Adrenal gland (tissue), 12 donors: ENCODE results near the gene IL16. TPM values are rescaled to one million over a fixed set of nuclear protein-coding genes. Genes with fewer than 3 reads are reported as not detected.

Source experiments
- DNase-seq, 7 donors: peaks; one replicate each; pipeline ENCODE4 v3.0.0-alpha.2; 2019 to 2020
- H3K27ac ChIP-seq, 5 donors: fragments of 200-600 bp; sonication (generic) in 4 of 5; 1 replicate in 3 of 5; 2 replicates in 2 of 5; pipeline versions ENCODE4 v1.5.1 to v1.8.0; 2016 to 2020; ENCODE audit warnings: mild to moderate bottlenecking in 1 of 5
- H3K27me3 ChIP-seq: fragments of 200-600 bp; 2 replicates; pipeline ENCODE4 v1.8.0; 2021
- H3K36me3 ChIP-seq, 2 donors: fragments of 200-600 bp; replicated peaks in 1 of 2; 1 replicate in 1 of 2; 2 replicates in 1 of 2; pipeline versions ENCODE4 v1.5.1 to v1.8.0; 2018 to 2022
- H3K4me1 ChIP-seq, 2 donors: fragments of 200-600 bp; replicated peaks in 1 of 2; 1 replicate in 1 of 2; 2 replicates in 1 of 2; pipeline versions ENCODE4 v1.5.1 to v1.8.0; 2018 to 2021
- H3K4me3 ChIP-seq, 4 donors: fragments of 200-600 bp; sonication (generic) in 3 of 4; one replicate each; pipeline ENCODE4 v1.5.1; 2016 to 2018
- H3K9me3 ChIP-seq, 3 donors: fragments of 200-600 bp; sonication (generic) in 1 of 3; replicated peaks in 1 of 3; 1 replicate in 2 of 3; 2 replicates in 1 of 3; pipeline versions ENCODE4 v1.5.1 to v1.8.0; 2016 to 2021
- POLR2A ChIP-seq, 2 donors: fragments of 450-650 bp; IDR thresholded peaks; one replicate each; pipeline ENCODE4 v1.6.1; 2017; ENCODE audit warnings: antibody characterized with exemption in 2 of 2, mild to moderate bottlenecking in 2 of 2, moderate library complexity in 1 of 2
- WGBS, 4 donors: extraction: QIAGEN DNeasy Blood & Tissue Kit in 2 of 4; methylation state at CpG; one replicate each; pipeline versions ENCODE4 v1.1.5 to v1.1.7; 2013 to 2017; 5-methylcytosine and 5-hydroxymethylcytosine counted together
- intact Hi-C, 2 donors: fragments of 100-400 bp; cut with DNase I; formaldehyde crosslinking; loops; one replicate each; pipeline versions ENCODE4 v1.14.1 to v1.15.0; 2022 to 2023
- polyA plus RNA-seq, 3 donors: library from polyadenylated mRNA; stranded (reverse); fragments of 200-250 nt in 2 of 3; fragments of 350-450 nt in 1 of 3; fragmentation: Illumina TruSeq in 1 of 3; extraction: RNeasy Lipid Tissue Mini Kit (QIAGEN cat#74804) in 1 of 3; gene quantifications; one replicate each; pipeline ENCODE4 v1.2.3, GENCODE V29; 2013 to 2014
- total RNA-seq, 9 donors: library from RNA; depleted of rRNA in 4 of 9; stranded (reverse); fragments of >200 nt in 4 of 9; fragments of 120-200 nt in 1 of 9; fragmentation: NEBNext Ultra II Directional in 1 of 9; extraction: Animal tissue kit (Norgen Biotek cat#: 25700) in 1 of 9; gene quantifications; one replicate each; pipeline versions ENCODE4 v1.1.0 to v1.2.4, GENCODE V29; 2013 to 2023
- TF ChIP-seq, protein P1 (sequence below), 6 experiments: fragments of 450-650 bp in 4 of 6; fragments of 200-600 bp in 2 of 6; sonication (generic) in 1 of 6; IDR thresholded peaks; 1 replicate in 5 of 6; 2 replicates in 1 of 6; pipeline versions ENCODE4 v1.5.1 to v1.8.0; 2016 to 2021; ENCODE audit warnings: antibody characterized with exemption in 6 of 6, mild to moderate bottlenecking in 2 of 6, moderate library complexity in 1 of 6
- donor health status: healthy with polysubstance abuse.
- donor health status: Bipolar disorder and iron deficiency.
- donor health status: DM: yes; HTN: yes; CAD: no.
- donor health status: DM: no; HTN: no; CAD: no.
- donor health status: DM: no; HTN: no; CAD: no.
- donor health status: DM: yes; HTN: yes; CAD: no.

IL16 gene
- total and polyA plus RNA-seq, 12 donors = 2.2 to 16.0 (median 6.3) TPM

- no peaks in the 10 kb centered on the region for H3K36me3 ChIP-seq
- no peak overlapping the region for H3K27ac ChIP-seq
- H3K27me3 ChIP-seq = no peaks in the 10 kb centered on the region
- intact Hi-C loops = loop anchor here in 1 of 2 donors (10.0 kb wide), 1 partner anchor 321 kb away; no protein-coding TSS in a partner anchor
- whole genome bisulfite sequencing, 4 donors = 82 to 93% (median 88%) methylated on average over 3 of the region's 3 CpGs
- H3K9me3 ChIP-seq = no peaks in the 10 kb centered on the region
- H3K4me3 ChIP-seq = no peak overlapping the region
- DNase-seq = no peak
- TF ChIP-seq, protein P1, sequence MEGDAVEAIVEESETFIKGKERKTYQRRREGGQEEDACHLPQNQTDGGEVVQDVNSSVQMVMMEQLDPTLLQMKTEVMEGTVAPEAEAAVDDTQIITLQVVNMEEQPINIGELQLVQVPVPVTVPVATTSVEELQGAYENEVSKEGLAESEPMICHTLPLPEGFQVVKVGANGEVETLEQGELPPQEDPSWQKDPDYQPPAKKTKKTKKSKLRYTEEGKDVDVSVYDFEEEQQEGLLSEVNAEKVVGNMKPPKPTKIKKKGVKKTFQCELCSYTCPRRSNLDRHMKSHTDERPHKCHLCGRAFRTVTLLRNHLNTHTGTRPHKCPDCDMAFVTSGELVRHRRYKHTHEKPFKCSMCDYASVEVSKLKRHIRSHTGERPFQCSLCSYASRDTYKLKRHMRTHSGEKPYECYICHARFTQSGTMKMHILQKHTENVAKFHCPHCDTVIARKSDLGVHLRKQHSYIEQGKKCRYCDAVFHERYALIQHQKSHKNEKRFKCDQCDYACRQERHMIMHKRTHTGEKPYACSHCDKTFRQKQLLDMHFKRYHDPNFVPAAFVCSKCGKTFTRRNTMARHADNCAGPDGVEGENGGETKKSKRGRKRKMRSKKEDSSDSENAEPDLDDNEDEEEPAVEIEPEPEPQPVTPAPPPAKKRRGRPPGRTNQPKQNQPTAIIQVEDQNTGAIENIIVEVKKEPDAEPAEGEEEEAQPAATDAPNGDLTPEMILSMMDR (IDR thresholded peaks at IDR 0.05) = no peak
- no peak for TF ChIP-seq POLR2A (IDR thresholded peaks at IDR 0.05)
- H3K4me1 ChIP-seq = peaks cover 8 to 14% of the 10 kb centered on the region in 2 donors
These were observed 119.6 kb downstream of the IL16 start for GRCh38 chr15:81316267-81316666.

DNA sequence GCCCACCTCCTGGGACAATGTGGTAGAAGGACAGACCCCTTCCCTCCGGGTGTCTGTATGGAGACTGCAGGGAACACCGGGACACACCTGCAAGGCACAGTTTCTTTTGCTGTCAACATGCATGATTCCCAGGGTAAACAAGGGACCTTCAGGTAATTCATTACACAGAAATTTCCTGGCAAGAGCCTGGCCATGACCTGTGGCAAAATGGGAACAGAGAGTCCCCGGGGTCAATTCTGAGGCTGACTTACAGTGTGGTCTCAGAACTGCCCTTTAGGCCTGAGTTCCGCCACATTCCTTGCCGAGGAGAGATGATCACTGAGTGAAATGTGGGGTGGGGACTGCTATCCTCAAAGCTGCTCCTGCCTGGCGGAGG, 121.0 kb downstream of the IL16 start:
- Histone ChIP-seq H3K27me3 (no peaks in the 10 kb centered on the region), H3K9me3 (no peaks in the 10 kb centered on the region), H3K4me3 (no peak overlapping the region), H3K27ac (no peak overlapping the region), H3K4me1 (peaks cover 8 to 11% of the 10 kb centered on the region in 2 donors), H3K36me3 (no peaks in the 10 kb centered on the region)
- peak in 1 of 7 donors; percentile 3 for DNase-seq
- TF ChIP-seq POLR2A (IDR thresholded peaks at IDR 0.05) = no peak
- TF ChIP-seq, protein P1 (IDR thresholded peaks at IDR 0.05) = no peak
- WGBS, 4 donors = 80 to 100% (median 92%) methylated on average over 1 to 6 of the region's 6 CpGs
- intact Hi-C loops = loop anchor here in 1 of 2 donors (10.0 kb wide), 1 partner anchor 323 kb away; no protein-coding TSS in a partner anchor

DNA sequence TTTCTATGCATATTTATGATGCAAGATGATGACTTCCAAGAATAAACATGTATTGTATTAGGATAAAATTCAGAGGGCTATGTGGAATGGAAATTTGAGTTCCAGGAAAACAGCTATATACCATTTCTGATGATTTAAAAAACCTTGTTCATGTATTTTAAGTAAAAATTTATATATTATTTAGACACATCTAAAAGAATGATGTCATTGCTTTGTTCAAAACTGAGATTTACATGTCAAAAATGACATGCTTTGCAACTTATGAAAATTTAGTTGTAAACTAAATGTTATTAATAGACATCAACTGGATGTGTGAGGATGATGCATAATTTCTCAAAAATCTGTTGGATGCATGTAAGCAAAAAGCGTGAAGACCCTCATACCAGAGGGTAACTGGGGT, 125.0 kb downstream of the IL16 start:
- H3K27me3 ChIP-seq = no peaks in the 10 kb centered on the region
- H3K36me3 ChIP-seq = no peaks in the 10 kb centered on the region
- no peaks in the 10 kb centered on the region for H3K9me3 ChIP-seq
- TF ChIP-seq, protein P1 (IDR thresholded peaks at IDR 0.05) = no peak
- no peak for TF ChIP-seq POLR2A (IDR thresholded peaks at IDR 0.05)
- no peak overlapping the region for H3K27ac ChIP-seq
- intact Hi-C loops = no loop called here
- 88 to 97% (median 92%) methylated on average over 1 of the region's 1 CpG for WGBS, 4 donors
- DNase-seq = no peak
- H3K4me1 ChIP-seq = peaks cover 3 to 4% of the 10 kb centered on the region in 2 donors
- no peak overlapping the region for H3K4me3 ChIP-seq

- H3K9me3 ChIP-seq = no peaks in the 10 kb centered on the region
- WGBS, 4 donors = 75 to 81% (median 78%) methylated on average over 6 of the region's 6 CpGs
- intact Hi-C loops = no loop called here
- H3K4me1 ChIP-seq = peaks cover 3 to 4% of the 10 kb centered on the region in 2 donors
- H3K4me3 ChIP-seq = peak overlapping the region in 1 of 4 donors; percentile 86
- H3K27me3 ChIP-seq = no peaks in the 10 kb centered on the region
- TF ChIP-seq, protein P1 (IDR thresholded peaks at IDR 0.05) = no peak
- no peak for TF ChIP-seq POLR2A (IDR thresholded peaks at IDR 0.05)
- no peak overlapping the region for H3K27ac ChIP-seq
- no peak for DNase-seq
- H3K36me3 ChIP-seq = no peaks in the 10 kb centered on the region
These were observed 126.1 kb downstream of the IL16 start for GRCh38 chr15:81322676-81323253.
